K562 (cell line): ENCODE results near the gene SPAG9. TPM values are rescaled to one million over a fixed set of nuclear protein-coding genes. Genes with fewer than 3 reads are reported as not detected.

Source experiments
- CBFA2T2 ChIP-seq: fragments of 450-650 bp; conservative IDR thresholded peaks from 2 replicates; pipeline ENCODE4 v1.6.1; 2017; ENCODE audit warnings: mild to moderate bottlenecking
- CBFB ChIP-seq: sonication (generic); formaldehyde crosslinking; IDR thresholded peaks from 2 replicates; pipeline ENCODE4 v1.4.0; 2020; ENCODE audit warnings: mild to moderate bottlenecking, missing genetic modification reagents
- FOS ChIP-seq: IDR thresholded peaks from 3 replicates; pipeline ENCODE4 v1.6.1; 2011; ENCODE audit not compliant: insufficient read length; ENCODE audit errors: extremely low read depth
- GMEB1 ChIP-seq: fragments of 250-450 bp; sonication (Bioruptor Pico); IDR thresholded peaks from 2 replicates; pipeline ENCODE4 v1.4.0; 2020; ENCODE audit warnings: mild to moderate bottlenecking
- ID3 ChIP-seq, 2 experiments: fragments of 250-450 bp in 1 of 2; fragments of 450-650 bp in 1 of 2; sonication (Bioruptor Pico) in 1 of 2; IDR thresholded peaks; 2 replicates each; pipeline versions ENCODE4 v1.6.1 to v1.8.0; 2016 to 2021; ENCODE audit warnings: mild to moderate bottlenecking in 2 of 2, moderate library complexity in 2 of 2, missing compliant biosample characterization in 1 of 2, missing genetic modification characterization in 1 of 2
- L3MBTL2 ChIP-seq: fragments of 450-650 bp; IDR thresholded peaks from 2 replicates; pipeline ENCODE4 v1.6.1; 2016; ENCODE audit warnings: mild to moderate bottlenecking, moderate library complexity
- LARP7 ChIP-seq: fragments of 450-650 bp; IDR thresholded peaks from 2 replicates; pipeline ENCODE4 v1.6.1; 2016
- MYNN ChIP-seq, 2 experiments: sonication (generic); formaldehyde crosslinking in 1 of 2; IDR thresholded peaks; 2 replicates each; pipeline versions ENCODE4 v1.5.0 to v1.6.1; 2016 to 2020; ENCODE audit warnings: antibody characterized with exemption in 1 of 2, missing genetic modification reagents in 1 of 2
- NCOA2 ChIP-seq, 2 experiments: fragments of 450-650 bp; IDR thresholded peaks; 2 replicates each; pipeline ENCODE4 v1.6.1; 2018; ENCODE audit warnings: mild to moderate bottlenecking in 2 of 2, moderate library complexity in 1 of 2; ENCODE audit not compliant: partially characterized antibody in 2 of 2
- SMARCA4 ChIP-seq: fragments of 450-650 bp; IDR thresholded peaks from 2 replicates; pipeline ENCODE4 v1.6.1; 2016
- SNAPC5 ChIP-seq: fragments of 250-450 bp; sonication (Bioruptor Pico); IDR thresholded peaks from 2 replicates; pipeline ENCODE4 v1.8.0; 2021; ENCODE audit warnings: moderate library complexity, mild to moderate bottlenecking, inconsistent platforms
- THAP12 ChIP-seq: fragments of 250-450 bp; sonication (Bioruptor Pico); IDR thresholded peaks from 2 replicates; pipeline ENCODE4 v1.9.0; 2021; ENCODE audit warnings: mild to moderate bottlenecking, inconsistent platforms
- THRAP3 ChIP-seq: fragments of 450-650 bp; IDR thresholded peaks from 2 replicates; pipeline ENCODE4 v1.6.1; 2016; ENCODE audit warnings: mild to moderate bottlenecking, inconsistent platforms, borderline replicate concordance
- ZBTB1 ChIP-seq: sonication (generic); formaldehyde crosslinking; IDR thresholded peaks from 2 replicates; pipeline ENCODE4 v1.8.1; 2023; ENCODE audit warnings: missing genetic modification reagents, low read depth, mild to moderate bottlenecking, borderline replicate concordance
- ZNF121 ChIP-seq: sonication (generic); formaldehyde crosslinking; conservative IDR thresholded peaks from 2 replicates; pipeline ENCODE4 v1.8.0; 2022; ENCODE audit warnings: missing genetic modification reagents
- ZNF124 ChIP-seq: sonication (generic); formaldehyde crosslinking; IDR thresholded peaks from 2 replicates; pipeline ENCODE4 v1.8.1; 2022; ENCODE audit warnings: missing genetic modification reagents
- ZNF280A ChIP-seq: fragments of 450-650 bp; IDR thresholded peaks from 2 replicates; pipeline ENCODE4 v1.6.1; 2018; ENCODE audit warnings: mild to moderate bottlenecking, low read depth; ENCODE audit not compliant: partially characterized antibody
- ZNF398 ChIP-seq: fragments of 250-450 bp; sonication (Bioruptor Pico); IDR thresholded peaks from 2 replicates; pipeline ENCODE4 v1.8.0; 2021; ENCODE audit warnings: moderate library complexity, mild to moderate bottlenecking, inconsistent platforms
- ZNF764 ChIP-seq: fragments of 250-450 bp; sonication (Bioruptor Pico); IDR thresholded peaks from 2 replicates; pipeline ENCODE4 v1.4.0; 2020; ENCODE audit warnings: low read depth, mild to moderate bottlenecking, moderate library complexity
- ZZZ3 ChIP-seq: fragments of 450-650 bp; IDR thresholded peaks from 2 replicates; pipeline ENCODE4 v1.6.1; 2016; ENCODE audit warnings: antibody characterized with exemption, mild to moderate bottlenecking, moderate library complexity
- polyA plus RNA-seq, 8 experiments: library from polyadenylated mRNA; depleted of rRNA in 4 of 8; stranded (reverse) in 5 of 8; unstranded in 3 of 8; fragments of >200 nt; fragmentation: Nextera tagmentation in 2 of 8; fragmentation: Illumina TruSeq in 1 of 8; extraction: Ambion mirVana in 2 of 8; extraction: Trizol in 1 of 8; gene quantifications; 2 replicates each; pipeline versions ENCODE4 v1.2.1 to v1.2.3, GENCODE V29; 2011 to 2014; ENCODE audit warnings: inconsistent platforms in 1 of 8, missing spikeins in 1 of 8
- total RNA-seq, 7 experiments: library from RNA; depleted of rRNA in 6 of 7; stranded (reverse); fragments of >200 nt in 6 of 7; fragmentation: Illumina TruSeq in 2 of 7; extraction: Trizol in 2 of 7; gene quantifications; 2 replicates each; pipeline versions ENCODE4 v1.2.1 to v1.2.3, GENCODE V29; 2011 to 2021; ENCODE audit warnings: low replicate concordance in 1 of 7

Gene SPAG9
- total and polyA plus RNA-seq, 9 of the 15 experiments (the other 6 are each of a cell fraction or from before 2014, with no cell fraction given): 12.2 to 99.2 (median 58.2) TPM

GRCh38 chr17:50944902-50945720 is 175.6 kb downstream of the SPAG9 start (continued):
- TF ChIP-seq ZZZ3: no peak
- TF ChIP-seq ZNF121 (CRISPR knock-in tag): no peak
- no peak for TF ChIP-seq CBFA2T2
- TF ChIP-seq ZBTB1 (CRISPR knock-in tag): no peak
- TF ChIP-seq GMEB1 (CRISPR knock-in tag): no peak
- no peak for TF ChIP-seq ZNF764 (CRISPR knock-in tag)
- TF ChIP-seq ZNF398 (CRISPR knock-in tag): no peak
- TF ChIP-seq LARP7: no peak
- TF ChIP-seq ZNF124 (CRISPR knock-in tag): no peak
- no peak for TF ChIP-seq CBFB (CRISPR knock-in tag)
- no peak for TF ChIP-seq THAP12 (CRISPR knock-in tag)
- TF ChIP-seq MYNN (IDR thresholded peaks at IDR 0.05): no peak
- no peak for TF ChIP-seq MYNN (CRISPR knock-in tag; IDR thresholded peaks at IDR 0.05)
- TF ChIP-seq L3MBTL2: peak; percentile 55
- TF ChIP-seq NCOA2 (IDR thresholded peaks at IDR 0.05; ENCODE audit: partially characterized antibody in 2 of 2): no peak
- no peak for TF ChIP-seq ID3 (CRISPR knock-in tag; IDR thresholded peaks at IDR 0.05)
- 0 out of 2 replicates have a peak, but pooled peaks have one; percentile 16 for TF ChIP-seq ID3 (tag; IDR thresholded peaks at IDR 0.05)
- TF ChIP-seq SMARCA4: no peak
- no peak for TF ChIP-seq SNAPC5
- no peak for TF ChIP-seq ZNF280A
- no peak for TF ChIP-seq FOS
- no peak for TF ChIP-seq THRAP3
